HEK293T (cell line): ENCODE data around the gene RASGRP2.

Source experiments
- CTCF ChIA-PET: fragments of 350-600 bp; formaldehyde crosslinking; extraction: SDS; loops from one replicate; lab custom pipeline; 2021; ENCODE audit warnings: antibody characterized with exemption, inconsistent platforms; lab: Yijun Ruan, JAX
- POLR2A ChIA-PET: fragments of 350-600 bp; formaldehyde crosslinking; extraction: SDS; loops from one replicate; lab custom pipeline; 2020; ENCODE audit warnings: antibody characterized with exemption, inconsistent platforms; lab: Yijun Ruan, JAX
- DNase-seq: peaks from one replicate; pipeline ENCODE4 v3.0.0; 2012; ENCODE audit warnings: mixed read lengths; ENCODE audit errors: extremely low spot score
- ARNT ChIP-seq: fragments of 450-650 bp; IDR thresholded peaks from 2 replicates; pipeline ENCODE4 v1.6.1; 2017; ENCODE audit warnings: mild to moderate bottlenecking
- BHLHE40 ChIP-seq: fragments of 450-650 bp; IDR thresholded peaks from 2 replicates; pipeline ENCODE4 v1.6.1; 2016; ENCODE audit warnings: mild to moderate bottlenecking, moderate library complexity, borderline replicate concordance
- CTBP1 ChIP-seq: fragments of 450-650 bp; IDR thresholded peaks from 2 replicates; pipeline ENCODE4 v1.6.1; 2016; ENCODE audit warnings: borderline replicate concordance
- ELF4 ChIP-seq: fragments of 450-650 bp; IDR thresholded peaks from 2 replicates; pipeline ENCODE4 v1.6.1; 2017; ENCODE audit warnings: antibody characterized with exemption
- FOXA1 ChIP-seq: fragments of 450-650 bp; IDR thresholded peaks from 2 replicates; pipeline ENCODE4 v1.6.1; 2016; ENCODE audit warnings: mild to moderate bottlenecking
- FOXK2 ChIP-seq: fragments of 450-650 bp; IDR thresholded peaks from 2 replicates; pipeline ENCODE4 v1.6.1; 2016; ENCODE audit warnings: mild to moderate bottlenecking
- FOXM1 ChIP-seq: fragments of 450-650 bp; IDR thresholded peaks from 2 replicates; pipeline ENCODE4 v1.6.1; 2017; ENCODE audit warnings: mild to moderate bottlenecking, borderline replicate concordance
- HDGF ChIP-seq: fragments of 450-650 bp; IDR thresholded peaks from 2 replicates; pipeline ENCODE4 v1.6.1; 2017; ENCODE audit warnings: antibody characterized with exemption, borderline replicate concordance
- L3MBTL2 ChIP-seq: fragments of 450-650 bp; conservative IDR thresholded peaks from 2 replicates; pipeline ENCODE4 v1.6.1; 2016; ENCODE audit warnings: mild to moderate bottlenecking
- LEF1 ChIP-seq: fragments of 450-650 bp; IDR thresholded peaks from 2 replicates; pipeline ENCODE4 v1.6.1; 2017; ENCODE audit warnings: mild to moderate bottlenecking, borderline replicate concordance
- NFRKB ChIP-seq: fragments of 450-650 bp; IDR thresholded peaks from 2 replicates; pipeline ENCODE4 v1.6.1; 2016; ENCODE audit warnings: mild to moderate bottlenecking, moderate library complexity
- PKNOX1 ChIP-seq: fragments of 450-650 bp; IDR thresholded peaks from 2 replicates; pipeline ENCODE4 v1.6.1; 2016
- SP1 ChIP-seq: fragments of 450-650 bp; IDR thresholded peaks from 2 replicates; pipeline ENCODE4 v1.6.1; 2017
- SUZ12 ChIP-seq: fragments of 450-650 bp; IDR thresholded peaks from 2 replicates; pipeline ENCODE4 v1.6.1; 2016; ENCODE audit warnings: mild to moderate bottlenecking
- TARDBP ChIP-seq: fragments of 450-650 bp; IDR thresholded peaks from 2 replicates; pipeline ENCODE4 v1.6.1; 2016
- ZNF384 ChIP-seq: fragments of 450-650 bp; IDR thresholded peaks from 2 replicates; pipeline ENCODE4 v1.6.1; 2016

The RASGRP2 gene

DNA sequence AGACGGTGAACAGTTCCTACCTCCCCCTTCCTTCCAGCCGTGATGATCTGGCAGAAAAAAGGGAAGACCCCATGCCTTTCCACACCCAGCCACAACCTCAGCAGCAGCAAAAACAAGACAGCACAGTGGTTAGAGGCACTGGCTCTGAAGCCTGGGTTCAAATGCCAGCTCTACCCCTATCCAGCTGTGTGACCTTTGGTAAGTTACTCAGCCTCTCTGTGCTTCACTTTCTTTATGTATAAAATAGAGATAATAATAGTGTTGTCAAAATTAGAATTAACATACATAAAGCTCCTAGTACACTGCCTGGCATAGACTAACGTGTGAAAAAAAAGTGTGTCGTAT is 25.2 kb downstream of the RASGRP2 start:
- no peak for DNase-seq
- ChIA-PET CTCF (interaction anchor here (2.2 kb wide), 1 partner anchor 30 kb away, joined by 7 read pairs; no protein-coding TSS in a partner anchor), POLR2A (no interaction called here)

DNA sequence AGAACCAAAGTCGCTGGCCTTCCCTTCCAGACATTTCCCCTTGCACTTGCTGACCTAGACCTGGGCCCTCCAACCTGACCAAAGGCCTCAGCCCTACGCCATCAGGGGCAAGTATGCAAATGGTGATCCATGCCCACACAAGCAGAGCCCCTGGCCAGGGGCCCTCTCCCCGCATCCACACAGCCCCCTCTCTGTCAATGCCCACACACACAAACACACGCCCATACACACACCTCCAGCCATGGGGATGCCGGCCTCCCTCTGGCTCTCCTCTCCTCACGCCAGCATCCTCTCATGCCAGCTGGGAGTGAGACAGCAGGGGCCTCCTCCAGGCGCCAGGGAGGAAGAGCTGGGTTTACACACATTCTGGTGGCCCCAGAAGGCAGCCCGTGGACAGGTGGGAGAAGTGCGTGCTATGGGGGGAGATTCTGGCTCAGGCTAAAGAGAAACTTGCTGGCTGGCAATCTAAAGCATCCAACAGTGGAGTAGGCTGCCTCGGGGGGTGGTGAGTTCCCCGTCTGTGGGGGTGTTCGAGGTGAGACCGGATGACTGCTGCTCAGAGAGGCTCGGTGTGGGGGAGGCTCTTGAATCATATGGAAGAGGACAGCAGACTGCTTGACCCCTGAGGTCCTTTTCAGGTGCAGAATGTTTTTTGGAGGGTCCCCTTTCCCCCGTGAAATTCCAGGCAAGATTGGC is 25.7 kb downstream of the RASGRP2 start:
- CTCF ChIA-PET = interaction anchor here (0.7 to 2.2 kb wide), 2 partner anchors 29 to 30 kb away, joined by 3 to 7 read pairs; no protein-coding TSS in a partner anchor
- TF ChIP-seq L3MBTL2 = no peak
- TF ChIP-seq ZNF384 = no peak
- TF ChIP-seq ARNT = no peak
- TF ChIP-seq ELF4 = no peak
- no peak for TF ChIP-seq SP1
- DNase-seq = no peak
- POLR2A ChIA-PET = no interaction called here

More for the DNA sequence above, 25.2 kb downstream of the RASGRP2 start:
- TF ChIP-seq LEF1 (no peak), FOXK2 (no peak), FOXA1 (no peak), FOXM1 (no peak), ARNT (no peak), ZNF384 (no peak), BHLHE40 (no peak), SUZ12 (no peak), PKNOX1 (no peak), HDGF (no peak), CTBP1 (no peak), TARDBP (no peak), NFRKB (no peak), ELF4 (no peak), SP1 (no peak), L3MBTL2 (no peak)

DNA sequence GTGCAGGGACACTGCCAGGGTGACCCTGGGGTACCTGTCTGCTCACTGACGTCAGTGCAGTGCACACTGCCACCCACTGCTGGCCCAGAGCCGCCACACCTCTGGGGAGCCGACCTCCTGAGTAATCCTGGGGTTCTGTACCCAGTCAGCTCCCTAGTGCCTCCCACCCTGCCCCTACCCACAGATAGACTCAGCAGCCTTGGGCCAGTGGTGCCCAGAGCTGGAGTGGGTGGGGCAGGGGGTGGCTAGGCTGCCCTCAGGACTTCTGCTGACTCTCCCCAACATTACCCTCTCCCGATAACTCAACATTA is 26.7 kb downstream of the RASGRP2 start:
- no peak for DNase-seq
- ChIA-PET CTCF (interaction anchor here (1.9 kb wide), 1 partner anchor 29 kb away, joined by 8 read pairs; no protein-coding TSS in a partner anchor), POLR2A (interaction anchor here (0.7 to 0.9 kb wide), 2 partner anchors 28 to 61 kb away, joined by 3 to 4 read pairs; partner anchors contain the start of gene SF1)
- TF ChIP-seq ELF4 (no peak), HDGF (no peak), PKNOX1 (no peak), BHLHE40 (no peak), L3MBTL2 (no peak), ARNT (no peak), ZNF384 (no peak), SP1 (no peak), FOXK2 (no peak), CTBP1 (no peak), NFRKB (no peak), FOXM1 (no peak), SUZ12 (no peak), TARDBP (no peak), LEF1 (no peak), FOXA1 (no peak)

GRCh38 chr11:64716473-64717267 is 27.3 kb downstream of the RASGRP2 start:
- DNase-seq = no peak
- ChIA-PET CTCF (interaction anchor here (1.9 kb wide), 1 partner anchor 28 kb away, joined by 8 read pairs; no protein-coding TSS in a partner anchor), POLR2A (interaction anchor here (0.9 kb wide), 1 partner anchor 62 kb away, joined by 3 read pairs; the partner anchor contains the start of gene SF1)
- no peak for TF ChIP-seq BHLHE40
- TF ChIP-seq L3MBTL2 = no peak
- TF ChIP-seq FOXA1 = no peak
- TF ChIP-seq TARDBP = no peak
- TF ChIP-seq PKNOX1 = no peak
- no peak for TF ChIP-seq SUZ12
- no peak for TF ChIP-seq NFRKB
- no peak for TF ChIP-seq CTBP1
- no peak for TF ChIP-seq FOXM1
- no peak for TF ChIP-seq ELF4
- no peak for TF ChIP-seq HDGF
- no peak for TF ChIP-seq ZNF384
- TF ChIP-seq ARNT = no peak
- TF ChIP-seq SP1 = no peak
- no peak for TF ChIP-seq FOXK2
- TF ChIP-seq LEF1 = no peak

DNA sequence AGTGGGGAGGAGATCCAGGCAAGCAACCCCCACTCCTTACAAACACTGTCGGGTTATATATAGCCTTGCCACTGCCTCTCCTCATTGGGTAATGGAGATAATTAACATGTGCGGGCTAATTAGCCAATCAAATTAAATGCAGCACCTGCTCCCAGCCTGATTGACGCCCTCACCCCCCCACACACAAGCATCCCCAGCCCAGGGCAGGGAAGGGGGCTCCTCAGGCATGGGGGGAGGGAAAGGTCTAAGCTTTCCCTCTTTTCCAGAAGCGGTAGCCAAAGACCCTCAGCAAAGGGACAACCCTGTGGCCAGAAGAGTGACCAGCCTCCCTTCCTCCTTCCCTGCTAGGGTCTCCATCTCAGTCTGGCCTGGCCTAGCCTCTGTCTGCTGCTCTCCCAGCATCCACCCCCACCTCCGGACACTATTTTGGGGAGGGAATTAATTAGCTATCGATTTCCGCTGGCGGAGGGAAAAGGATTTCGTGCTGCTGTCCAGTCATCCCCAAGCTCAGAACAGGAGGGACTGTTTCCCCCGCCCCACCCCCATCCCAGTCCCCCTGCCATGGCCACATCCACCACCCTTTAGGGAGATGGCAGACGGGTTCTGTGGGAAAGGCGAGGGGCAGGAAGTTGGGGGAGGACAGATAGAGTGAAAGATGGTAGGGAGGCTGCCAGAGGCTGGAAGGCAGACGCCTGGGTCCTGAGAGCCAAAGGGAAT is 28.0 kb downstream of the RASGRP2 start:
- ChIA-PET CTCF (interaction anchor here (1.0 to 1.9 kb wide), 2 partner anchors 12 to 27 kb away, joined by 3 to 8 read pairs; no protein-coding TSS in a partner anchor), POLR2A (no interaction called here)
- TF ChIP-seq L3MBTL2 = no peak
- no peak for TF ChIP-seq PKNOX1
- TF ChIP-seq HDGF = no peak
- TF ChIP-seq FOXK2 = no peak
- TF ChIP-seq SP1 = no peak
- no peak for TF ChIP-seq NFRKB
- TF ChIP-seq CTBP1 = no peak
- TF ChIP-seq ARNT = no peak
- TF ChIP-seq BHLHE40 = no peak
- no peak for TF ChIP-seq LEF1
- no peak for TF ChIP-seq FOXA1
- no peak for TF ChIP-seq FOXM1
- TF ChIP-seq ZNF384 = no peak
- no peak for TF ChIP-seq TARDBP
- TF ChIP-seq ELF4 = no peak
- no peak for TF ChIP-seq SUZ12
- DNase-seq = no peak
